ENCODE data around the gene CHST13. TPM values are rescaled to one million over a fixed set of nuclear protein-coding genes. Genes with fewer than 3 reads are reported as not detected.
A peak's percentile ranks its signal among the peaks of the same experiment; 100 is the strongest.

The CHST13 gene
- total RNA-seq, 2 donors from 2014 or later = 0.22 to 1.6 TPM

DNA sequence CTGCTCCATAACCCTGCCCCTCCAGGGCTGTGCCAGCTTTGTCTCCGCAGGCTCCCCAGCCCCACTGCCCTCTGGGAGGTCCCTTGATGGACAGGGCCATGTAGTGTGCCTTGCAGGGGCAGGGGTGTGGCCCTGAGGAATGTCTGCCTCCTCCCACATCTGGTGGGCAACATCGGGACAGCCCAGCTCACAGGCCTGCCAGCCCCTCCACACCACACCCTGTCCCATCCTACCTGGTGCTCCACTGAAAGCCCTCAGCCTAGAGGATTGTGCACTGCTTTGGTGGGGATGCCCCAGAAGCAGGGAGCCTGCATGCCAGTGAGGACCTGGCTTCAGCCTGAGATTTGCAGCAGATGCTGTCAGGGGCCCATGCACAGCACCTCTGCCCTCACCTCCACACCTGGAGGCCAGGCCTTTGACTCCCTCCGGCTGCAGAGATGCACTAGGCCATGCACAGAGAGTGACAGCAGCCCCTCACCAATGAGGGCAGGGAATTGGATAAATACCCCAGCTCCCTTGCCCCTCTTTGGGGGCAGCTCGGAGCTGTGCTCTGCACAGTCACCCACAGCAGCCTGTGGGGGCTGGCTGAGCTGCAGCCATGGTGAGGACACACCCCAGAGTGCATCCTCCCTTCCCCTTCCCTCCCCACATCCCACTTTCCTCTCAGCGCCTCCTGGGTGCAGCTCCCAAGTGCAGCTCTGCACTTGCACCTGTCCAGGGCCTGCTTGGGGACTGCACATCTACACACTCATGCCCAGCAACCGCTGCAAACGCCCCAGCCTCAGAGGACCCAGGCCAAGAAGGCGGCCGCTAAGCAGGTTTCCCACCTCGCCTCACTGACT is 32.1 kb downstream of the CHST13 start:
- DNase-seq = no peak
- H3K9me3 ChIP-seq = no peaks in the 10 kb centered on the region
- intact Hi-C loops (cut with DNase I) = no loop called here
- TF ChIP-seq, protein P1, sequence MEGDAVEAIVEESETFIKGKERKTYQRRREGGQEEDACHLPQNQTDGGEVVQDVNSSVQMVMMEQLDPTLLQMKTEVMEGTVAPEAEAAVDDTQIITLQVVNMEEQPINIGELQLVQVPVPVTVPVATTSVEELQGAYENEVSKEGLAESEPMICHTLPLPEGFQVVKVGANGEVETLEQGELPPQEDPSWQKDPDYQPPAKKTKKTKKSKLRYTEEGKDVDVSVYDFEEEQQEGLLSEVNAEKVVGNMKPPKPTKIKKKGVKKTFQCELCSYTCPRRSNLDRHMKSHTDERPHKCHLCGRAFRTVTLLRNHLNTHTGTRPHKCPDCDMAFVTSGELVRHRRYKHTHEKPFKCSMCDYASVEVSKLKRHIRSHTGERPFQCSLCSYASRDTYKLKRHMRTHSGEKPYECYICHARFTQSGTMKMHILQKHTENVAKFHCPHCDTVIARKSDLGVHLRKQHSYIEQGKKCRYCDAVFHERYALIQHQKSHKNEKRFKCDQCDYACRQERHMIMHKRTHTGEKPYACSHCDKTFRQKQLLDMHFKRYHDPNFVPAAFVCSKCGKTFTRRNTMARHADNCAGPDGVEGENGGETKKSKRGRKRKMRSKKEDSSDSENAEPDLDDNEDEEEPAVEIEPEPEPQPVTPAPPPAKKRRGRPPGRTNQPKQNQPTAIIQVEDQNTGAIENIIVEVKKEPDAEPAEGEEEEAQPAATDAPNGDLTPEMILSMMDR (IDR thresholded peaks at IDR 0.05) = no peak
- H3K4me1 ChIP-seq = no peaks in the 10 kb centered on the region
- no peak overlapping the region for H3K27ac ChIP-seq
- no peak overlapping the region for H3K4me3 ChIP-seq
- H3K36me3 ChIP-seq = no peaks in the 10 kb centered on the region
- H3K27me3 ChIP-seq = no peaks in the 10 kb centered on the region
- H3K9ac ChIP-seq (ENCODE audit: low read depth in 2 of 2, low read length in 2 of 2) = no peak overlapping the region

DNA sequence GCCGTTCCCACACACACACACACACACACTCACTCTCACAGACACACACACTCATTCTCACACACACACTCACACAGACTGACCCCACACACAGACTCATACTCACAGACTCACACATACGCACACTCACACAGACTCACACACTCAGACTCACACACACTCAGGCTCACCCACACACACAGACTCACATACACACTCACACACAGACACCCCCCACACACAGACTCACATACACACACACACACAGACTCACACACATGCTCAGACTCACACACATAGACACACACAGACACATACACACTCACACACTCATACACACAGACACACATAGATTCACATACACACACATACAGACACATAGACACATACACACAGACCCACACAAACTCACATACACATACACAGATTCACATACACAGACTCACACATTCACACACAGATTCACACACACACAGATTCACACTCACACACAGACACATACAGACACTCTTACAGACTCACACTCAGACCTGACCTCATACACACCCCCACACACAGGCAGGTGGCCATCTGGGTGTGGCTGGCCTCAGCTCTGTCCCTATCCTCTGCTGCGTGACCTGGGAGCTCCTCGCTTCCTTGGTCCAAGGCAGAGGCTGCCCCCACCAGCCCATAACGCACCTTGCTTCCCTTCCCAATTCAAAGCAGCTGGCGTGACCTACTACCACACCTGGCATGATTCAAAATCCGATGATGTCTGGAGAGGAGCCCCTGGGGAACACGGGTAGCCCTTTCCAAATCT is 32.9 kb downstream of the CHST13 start:
- no peaks in the 10 kb centered on the region for H3K36me3 ChIP-seq
- no peak overlapping the region for H3K27ac ChIP-seq
- H3K4me3 ChIP-seq = no peak overlapping the region
- DNase-seq = no peak
- no peaks in the 10 kb centered on the region for H3K27me3 ChIP-seq
- intact Hi-C loops (cut with DNase I) = no loop called here
- TF ChIP-seq, protein P1 (IDR thresholded peaks at IDR 0.05) = no peak
- no peaks in the 10 kb centered on the region for H3K4me1 ChIP-seq
- no peak overlapping the region for H3K9ac ChIP-seq (ENCODE audit: low read depth in 2 of 2, low read length in 2 of 2)
- no peaks in the 10 kb centered on the region for H3K9me3 ChIP-seq

DNA sequence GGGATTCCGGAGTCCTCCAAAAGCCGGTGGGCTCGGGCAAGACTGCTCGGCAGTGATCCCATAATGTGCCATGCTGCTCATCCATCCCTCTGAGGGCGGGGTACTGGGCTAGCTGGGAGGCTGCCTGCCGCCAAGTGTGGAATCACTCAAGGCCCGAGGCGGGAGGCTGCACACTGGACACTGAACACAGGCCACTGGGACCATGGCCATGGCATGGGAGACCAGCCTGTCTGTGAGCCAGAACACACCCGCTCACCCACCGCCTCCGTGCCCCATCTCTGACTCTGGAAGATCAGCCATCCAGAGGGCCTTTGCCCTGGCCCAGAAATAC is 33.4 kb downstream of the CHST13 start:
- TF ChIP-seq, protein P1 (IDR thresholded peaks at IDR 0.05) = no peak
- Histone ChIP-seq H3K4me3 (no peak overlapping the region), H3K27me3 (no peaks in the 10 kb centered on the region), H3K9ac (ENCODE audit: low read depth in 2 of 2, low read length in 2 of 2) (no peak overlapping the region), H3K27ac (no peak overlapping the region), H3K9me3 (no peaks in the 10 kb centered on the region), H3K36me3 (no peaks in the 10 kb centered on the region), H3K4me1 (no peaks in the 10 kb centered on the region)
- intact Hi-C loops (cut with DNase I) = no loop called here
- DNase-seq = peak; percentile 13

DNA sequence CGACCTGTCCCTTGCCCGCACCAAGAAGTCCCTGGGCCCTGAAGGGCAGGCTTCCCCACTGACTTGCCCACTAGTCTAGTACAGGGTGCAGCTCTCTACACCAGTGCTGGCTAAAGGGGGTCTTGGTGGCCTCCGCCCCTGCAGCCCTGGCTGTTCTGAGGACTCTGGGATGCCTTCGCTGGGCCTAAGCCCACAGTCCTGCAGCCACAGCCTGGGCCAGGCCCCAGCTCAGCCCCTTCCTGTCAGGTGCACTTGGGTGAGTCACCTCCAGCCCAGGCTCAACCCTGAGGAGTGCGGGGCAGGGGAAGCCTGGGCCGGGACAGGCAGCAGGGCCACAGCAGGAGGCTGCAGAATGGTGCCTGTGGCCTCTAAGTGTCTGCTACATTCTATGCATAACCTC is 33.8 kb downstream of the CHST13 start:
- Histone ChIP-seq H3K4me3 (no peak overlapping the region), H3K4me1 (no peaks in the 10 kb centered on the region), H3K9ac (ENCODE audit: low read depth in 2 of 2, low read length in 2 of 2) (no peak overlapping the region), H3K27ac (no peak overlapping the region), H3K9me3 (no peaks in the 10 kb centered on the region), H3K36me3 (no peaks in the 10 kb centered on the region), H3K27me3 (no peaks in the 10 kb centered on the region)
- TF ChIP-seq, protein P1 (IDR thresholded peaks at IDR 0.05) = no peak
- intact Hi-C loops (cut with DNase I) = no loop called here
- no peak for DNase-seq

DNA sequence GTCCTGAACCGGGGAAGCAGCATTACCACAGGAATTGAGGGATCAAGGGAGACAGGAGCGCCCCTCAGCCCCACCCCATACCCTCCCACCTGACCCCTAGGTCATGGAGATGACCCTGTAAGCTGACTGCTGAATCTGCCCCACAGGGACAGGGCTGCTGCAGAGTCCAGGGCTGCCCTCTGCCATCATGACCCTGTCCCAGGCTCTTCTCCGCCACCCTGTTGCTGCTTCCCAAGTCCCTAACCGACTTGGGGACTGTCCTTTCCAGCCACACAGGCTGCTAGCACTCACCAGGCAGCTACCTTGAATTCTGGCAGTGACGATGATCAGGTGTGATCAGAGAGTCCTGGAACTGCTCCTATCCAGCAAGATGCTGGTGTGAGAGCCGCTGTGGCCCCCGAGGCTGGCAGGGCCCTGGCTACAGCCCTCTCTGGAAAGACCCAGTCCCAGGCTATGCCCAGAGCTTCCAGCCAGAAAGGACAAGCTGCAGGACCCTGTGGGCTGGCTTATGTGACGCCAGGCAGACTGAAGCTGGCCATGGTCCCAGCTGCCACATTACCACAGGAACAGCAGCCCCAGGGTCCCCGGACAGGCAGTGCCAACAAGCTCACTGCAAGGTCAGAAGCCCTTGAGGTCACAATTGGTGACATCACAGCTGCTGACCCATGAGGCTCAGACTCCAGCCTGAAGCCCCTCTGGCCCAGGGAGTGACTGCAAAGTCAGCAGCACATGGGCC is 34.5 kb downstream of the CHST13 start, which contains the start of gene C3orf22:
C3orf22 (minus strand) TSS at position 597 of the 736 bp plus-strand sequence. CDS start 5,542 bp downstream, outside the sequence.
- intact Hi-C loops (cut with DNase I) = no loop called here
- TF ChIP-seq, protein P1 (IDR thresholded peaks at IDR 0.05) = no peak
- Histone ChIP-seq H3K9me3 (no peaks in the 10 kb centered on the region), H3K4me3 (no peak within 1 kb of the TSS), H3K36me3 (no peaks in the 10 kb centered on the region), H3K27ac (no peak within 1 kb of the TSS), H3K9ac (ENCODE audit: low read depth in 2 of 2, low read length in 2 of 2) (no peak within 1 kb of the TSS), H3K4me1 (no peaks in the 10 kb centered on the region), H3K27me3 (no peaks in the 10 kb centered on the region)
- DNase-seq = peak; percentile 8

Measured in colonic mucosa (tissue), 4 donors.